HEK293 (cell line): Measurements from ENCODE around the gene C5orf63.

ENCODE experiments used
- GLIS1 ChIP-seq: fragments of 450-650 bp; formaldehyde crosslinking; IDR thresholded peaks from 2 replicates; pipeline ENCODE4 v1.5.1; 2016; ENCODE audit warnings: missing biosample characterization, missing genetic modification characterization
- HOXA7 ChIP-seq: sonication (generic); formaldehyde crosslinking; IDR thresholded peaks from 2 replicates; pipeline ENCODE4 v1.8.1; 2022; ENCODE audit warnings: missing genetic modification reagents, borderline replicate concordance
- KLF1 ChIP-seq: fragments of 450-650 bp; formaldehyde crosslinking; IDR thresholded peaks from 2 replicates; pipeline ENCODE4 v1.5.1; 2016; ENCODE audit warnings: missing biosample characterization, missing genetic modification characterization
- MEIS1 ChIP-seq: sonication (generic); formaldehyde crosslinking; IDR thresholded peaks from 2 replicates; pipeline ENCODE4 v1.8.1; 2022; ENCODE audit warnings: missing genetic modification reagents, mild to moderate bottlenecking, borderline replicate concordance
- PRDM10 ChIP-seq: fragments of 450-650 bp; formaldehyde crosslinking; IDR thresholded peaks from 2 replicates; pipeline ENCODE4 v1.5.1; 2016; ENCODE audit warnings: missing biosample characterization, missing genetic modification characterization
- PRDM4 ChIP-seq: fragments of 450-650 bp; formaldehyde crosslinking; IDR thresholded peaks from 2 replicates; pipeline ENCODE4 v1.5.1; 2017; ENCODE audit warnings: missing biosample characterization, missing genetic modification characterization
- SP3 ChIP-seq: fragments of 450-650 bp; formaldehyde crosslinking; IDR thresholded peaks from 2 replicates; pipeline ENCODE4 v1.5.1; 2016; ENCODE audit warnings: missing biosample characterization, missing genetic modification characterization
- SP7 ChIP-seq: fragments of 450-650 bp; formaldehyde crosslinking; IDR thresholded peaks from 2 replicates; pipeline ENCODE4 v1.5.1; 2016; ENCODE audit warnings: missing biosample characterization, missing genetic modification characterization
- ZBTB44 ChIP-seq: fragments of 450-650 bp; IDR thresholded peaks from 2 replicates; pipeline ENCODE4 v1.5.1; 2018; ENCODE audit warnings: missing biosample characterization, mild to moderate bottlenecking, missing genetic modification characterization
- ZBTB48 ChIP-seq: fragments of 450-650 bp; formaldehyde crosslinking; IDR thresholded peaks from 2 replicates; pipeline ENCODE4 v1.5.1; 2016; ENCODE audit warnings: missing biosample characterization, missing genetic modification characterization
- ZBTB6 ChIP-seq: fragments of 450-650 bp; formaldehyde crosslinking; IDR thresholded peaks from 2 replicates; pipeline ENCODE4 v1.5.1; 2017; ENCODE audit warnings: missing biosample characterization, missing genetic modification characterization
- ZFP41 ChIP-seq: fragments of 450-650 bp; formaldehyde crosslinking; IDR thresholded peaks from 2 replicates; pipeline ENCODE4 v1.5.1; 2016; ENCODE audit warnings: missing biosample characterization, missing genetic modification characterization, borderline replicate concordance
- ZNF169 ChIP-seq: fragments of 450-650 bp; formaldehyde crosslinking; IDR thresholded peaks from 2 replicates; pipeline ENCODE4 v1.5.1; 2016; ENCODE audit warnings: missing biosample characterization, missing genetic modification characterization
- ZNF24 ChIP-seq: fragments of 450-650 bp; formaldehyde crosslinking; IDR thresholded peaks from 2 replicates; pipeline ENCODE4 v1.5.1; 2016; ENCODE audit warnings: missing biosample characterization, missing genetic modification characterization
- ZNF341 ChIP-seq: fragments of 450-650 bp; formaldehyde crosslinking; IDR thresholded peaks from 2 replicates; pipeline ENCODE4; 2016; ENCODE audit warnings: low read depth, missing biosample characterization, missing genetic modification characterization
- ZNF391 ChIP-seq: fragments of 450-650 bp; formaldehyde crosslinking; IDR thresholded peaks from 2 replicates; pipeline ENCODE4 v1.5.1; 2016; ENCODE audit warnings: low read depth, missing biosample characterization, missing genetic modification characterization, borderline replicate concordance
- ZNF404 ChIP-seq: fragments of 450-650 bp; formaldehyde crosslinking; IDR thresholded peaks from 2 replicates; pipeline ENCODE4 v1.5.1; 2017; ENCODE audit warnings: missing biosample characterization, missing genetic modification characterization
- ZNF473 ChIP-seq: fragments of 450-650 bp; formaldehyde crosslinking; IDR thresholded peaks from 2 replicates; pipeline ENCODE4 v1.5.1; 2017; ENCODE audit warnings: missing biosample characterization, missing genetic modification characterization
- ZNF555 ChIP-seq: fragments of 450-650 bp; formaldehyde crosslinking; conservative IDR thresholded peaks from 2 replicates; pipeline ENCODE4 v1.5.1; 2017; ENCODE audit warnings: missing biosample characterization, mild to moderate bottlenecking, missing genetic modification characterization, inconsistent platforms
- ZNF596 ChIP-seq: fragments of 450-650 bp; IDR thresholded peaks from 2 replicates; pipeline ENCODE4 v1.5.0; 2018; ENCODE audit warnings: missing biosample characterization, mild to moderate bottlenecking, missing genetic modification characterization, moderate library complexity
- ZNF629 ChIP-seq: fragments of 450-650 bp; formaldehyde crosslinking; IDR thresholded peaks from 2 replicates; pipeline ENCODE4 v1.5.1; 2017; ENCODE audit warnings: missing biosample characterization, missing genetic modification characterization
- ZNF660 ChIP-seq: fragments of 450-650 bp; IDR thresholded peaks from 2 replicates; pipeline ENCODE4 v1.5.1; 2018; ENCODE audit warnings: missing biosample characterization, mild to moderate bottlenecking, missing genetic modification characterization
- ZNF768 ChIP-seq: fragments of 450-650 bp; formaldehyde crosslinking; IDR thresholded peaks from 2 replicates; pipeline ENCODE4 v1.5.1; 2018; ENCODE audit warnings: missing biosample characterization, mild to moderate bottlenecking, missing genetic modification characterization
- ZNF792 ChIP-seq: fragments of 450-650 bp; formaldehyde crosslinking; IDR thresholded peaks from 2 replicates; pipeline ENCODE4 v1.5.1; 2016; ENCODE audit warnings: missing biosample characterization, missing genetic modification characterization
- ZNF843 ChIP-seq: fragments of 450-650 bp; formaldehyde crosslinking; IDR thresholded peaks from 2 replicates; pipeline ENCODE4 v1.5.1; 2016; ENCODE audit warnings: missing biosample characterization, missing genetic modification characterization
- ZSCAN18 ChIP-seq: fragments of 450-650 bp; formaldehyde crosslinking; IDR thresholded peaks from 2 replicates; pipeline ENCODE4 v1.5.1; 2016; ENCODE audit warnings: missing biosample characterization, missing genetic modification characterization

Gene C5orf63

GRCh38 chr5:127030259-127031146 lies 42.8 kb downstream of the C5orf63 start, which contains the start of gene MARCHF3 (continued):
- TF ChIP-seq ZNF768 (no peak), ZNF555 (no peak), ZNF24 (tag by site-specific recombination) (peak; percentile 14; the same call in 1 of the 2 replicates), PRDM4 (no peak), GLIS1 (peak; percentile 13), PRDM10 (tag by site-specific recombination) (0 out of 2 replicates have a peak, but pooled peaks have one; percentile 45), HOXA7 (CRISPR knock-in tag) (no peak), ZNF843 (tag by site-specific recombination) (no peak; the same call in none of the 2 replicates), KLF1 (tag by site-specific recombination) (peak; percentile 39; the same call in 1 of the 2 replicates), ZFP41 (tag by site-specific recombination) (no peak), SP3 (tag by site-specific recombination) (peak; percentile 94), ZBTB6 (tag by site-specific recombination) (peak; percentile 82), ZNF169 (tag by site-specific recombination) (no peak), MEIS1 (CRISPR knock-in tag) (no peak; the same call in 1 of the 2 replicates), ZNF341 (peak; percentile 47), ZNF660 (tag by site-specific recombination) (peak; percentile 75), SP7 (tag by site-specific recombination) (peak; percentile 61), ZNF596 (tag by site-specific recombination) (no peak), ZSCAN18 (no peak), ZNF792 (no peak), ZBTB44 (tag by site-specific recombination) (no peak), ZNF391 (0 out of 2 replicates have a peak, but pooled peaks have one; percentile 47), ZNF404 (tag by site-specific recombination) (no peak), ZNF473 (tag by site-specific recombination) (no peak), ZNF629 (tag by site-specific recombination) (peak; percentile 44; the same call in 1 of the 2 replicates), ZBTB48 (tag by site-specific recombination) (0 out of 2 replicates have a peak, but pooled peaks have one; percentile 13)
